ENCODE results near the gene KIAA0513.

GRCh38 chr16:85142771-85143211 lies 115.2 kb downstream of the KIAA0513 start:
- no peak for TF ChIP-seq CTCF (IDR thresholded peaks at IDR 0.05)
- TF ChIP-seq POLR2A (IDR thresholded peaks at IDR 0.05): no peak

Measured in Peyer's patch (tissue), 4 donors.